ENCODE measurements around the gene KRT25. TPM values are rescaled to one million over a fixed set of nuclear protein-coding genes. Genes with fewer than 3 reads are reported as not detected.
A peak's percentile ranks its signal among the peaks of the same experiment; 100 is the strongest.

Gene KRT25
- total RNA-seq, 4 donors from 2014 or later = not detected

- Histone ChIP-seq H3K27ac (no peak overlapping the region), H3K27me3 (peaks cover 0 to 15% (median 0%) of the 10 kb centered on the region in 4 donors), H3K4me1 (peaks cover 0 to 14% (median 0%) of the 10 kb centered on the region in 3 donors), H3K4me3 (no peak overlapping the region), H3K36me3 (no peaks in the 10 kb centered on the region), H3K9me3 (no peaks in the 10 kb centered on the region)
- WGBS, 2 donors = 67 to 78% methylated on average over 2 of the region's 2 CpGs
- no peak for DNase-seq
- intact Hi-C loops (cut with DNase I) = no loop called here
- no peak for TF ChIP-seq POLR2A (IDR thresholded peaks at IDR 0.05)
- TF ChIP-seq, protein P1, sequence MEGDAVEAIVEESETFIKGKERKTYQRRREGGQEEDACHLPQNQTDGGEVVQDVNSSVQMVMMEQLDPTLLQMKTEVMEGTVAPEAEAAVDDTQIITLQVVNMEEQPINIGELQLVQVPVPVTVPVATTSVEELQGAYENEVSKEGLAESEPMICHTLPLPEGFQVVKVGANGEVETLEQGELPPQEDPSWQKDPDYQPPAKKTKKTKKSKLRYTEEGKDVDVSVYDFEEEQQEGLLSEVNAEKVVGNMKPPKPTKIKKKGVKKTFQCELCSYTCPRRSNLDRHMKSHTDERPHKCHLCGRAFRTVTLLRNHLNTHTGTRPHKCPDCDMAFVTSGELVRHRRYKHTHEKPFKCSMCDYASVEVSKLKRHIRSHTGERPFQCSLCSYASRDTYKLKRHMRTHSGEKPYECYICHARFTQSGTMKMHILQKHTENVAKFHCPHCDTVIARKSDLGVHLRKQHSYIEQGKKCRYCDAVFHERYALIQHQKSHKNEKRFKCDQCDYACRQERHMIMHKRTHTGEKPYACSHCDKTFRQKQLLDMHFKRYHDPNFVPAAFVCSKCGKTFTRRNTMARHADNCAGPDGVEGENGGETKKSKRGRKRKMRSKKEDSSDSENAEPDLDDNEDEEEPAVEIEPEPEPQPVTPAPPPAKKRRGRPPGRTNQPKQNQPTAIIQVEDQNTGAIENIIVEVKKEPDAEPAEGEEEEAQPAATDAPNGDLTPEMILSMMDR (IDR thresholded peaks at IDR 0.05) = peak in 5 of 6 experiments; percentile 17 to 53 (median 27)
Observed at GRCh38 chr17:40726919-40727318, 28.2 kb downstream of the KRT25 start.

DNA sequence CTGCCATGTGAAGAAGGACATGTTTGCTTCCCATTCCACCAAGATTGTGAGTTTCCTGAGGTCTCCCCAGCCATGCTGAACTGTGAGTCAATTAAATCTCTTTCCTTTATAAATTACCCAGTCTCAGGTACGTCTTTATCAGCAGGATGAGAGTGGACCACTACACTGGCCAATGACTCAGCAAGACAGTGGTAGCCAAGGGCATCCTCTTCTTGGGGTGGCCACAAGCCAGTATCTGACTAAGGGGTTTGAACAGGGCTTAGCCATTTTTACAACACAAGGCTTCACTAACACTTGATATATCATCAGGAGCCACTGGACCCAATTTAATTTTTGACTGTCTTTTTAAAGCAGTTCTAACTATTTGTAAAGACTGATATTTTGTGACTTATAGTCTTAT is 30.5 kb downstream of the KRT25 start:
- intact Hi-C loops (cut with DNase I) = no loop called here
- Histone ChIP-seq H3K4me1 (peaks cover 0 to 14% (median 0%) of the 10 kb centered on the region in 3 donors), H3K4me3 (no peak overlapping the region), H3K27ac (no peak overlapping the region), H3K9me3 (no peaks in the 10 kb centered on the region), H3K36me3 (no peaks in the 10 kb centered on the region), H3K27me3 (peaks cover 0 to 11% (median 0%) of the 10 kb centered on the region in 4 donors)
- WGBS, 2 donors = 63 to 64% methylated on average over 1 of the region's 1 CpG
- TF ChIP-seq POLR2A (IDR thresholded peaks at IDR 0.05) = no peak
- TF ChIP-seq, protein P1 (IDR thresholded peaks at IDR 0.05) = no peak
- no peak for DNase-seq

DNA sequence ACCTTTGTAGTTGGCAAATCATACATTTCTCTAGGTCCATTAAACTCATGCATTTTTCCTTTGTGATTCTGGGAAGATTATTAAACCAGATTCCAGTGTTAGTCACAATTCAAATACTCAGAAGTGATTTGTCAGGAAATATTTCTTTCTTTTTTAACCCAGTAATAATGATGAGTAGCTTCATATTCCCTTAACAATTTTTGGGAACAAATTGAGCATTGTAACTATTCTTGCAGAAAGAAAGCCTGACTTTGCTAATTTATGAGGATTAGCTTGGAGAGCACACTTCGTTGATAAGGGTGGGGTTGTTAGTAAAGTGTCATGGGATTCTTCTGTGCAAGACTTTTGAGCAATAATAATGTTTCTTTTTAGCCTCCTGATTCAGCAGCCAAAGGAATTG is 32.9 kb downstream of the KRT25 start:
- Histone ChIP-seq H3K4me1 (peaks cover 0 to 6% (median 0%) of the 10 kb centered on the region in 3 donors), H3K27me3 (peaks cover 0 to 11% (median 0%) of the 10 kb centered on the region in 4 donors), H3K9me3 (no peaks in the 10 kb centered on the region), H3K4me3 (no peak overlapping the region), H3K36me3 (no peaks in the 10 kb centered on the region), H3K27ac (no peak overlapping the region)
- no peak for DNase-seq
- TF ChIP-seq, protein P1 (IDR thresholded peaks at IDR 0.05) = no peak
- no peak for TF ChIP-seq POLR2A (IDR thresholded peaks at IDR 0.05)
- intact Hi-C loops (cut with DNase I) = no loop called here
- WGBS, 2 donors = 10 to 34% methylated on average over 1 of the region's 1 CpG

GRCh38 chr17:40720899-40721298 is 34.2 kb downstream of the KRT25 start:
- no peaks in the 10 kb centered on the region for H3K36me3 ChIP-seq
- no peak for DNase-seq
- no peak overlapping the region for H3K4me3 ChIP-seq
- peaks cover 0 to 14% (median 0%) of the 10 kb centered on the region in 4 donors for H3K27me3 ChIP-seq
- no peaks in the 10 kb centered on the region for H3K9me3 ChIP-seq
- TF ChIP-seq POLR2A (IDR thresholded peaks at IDR 0.05) = no peak
- TF ChIP-seq, protein P1 (IDR thresholded peaks at IDR 0.05) = no peak
- whole genome bisulfite sequencing, 2 donors = 64% methylated on average over 2 of the region's 2 CpGs
- intact Hi-C loops (cut with DNase I) = no loop called here
- H3K4me1 ChIP-seq = no peaks in the 10 kb centered on the region
- H3K27ac ChIP-seq = no peak overlapping the region

GRCh38 chr17:40718930-40719329 is 36.2 kb downstream of the KRT25 start:
- no peaks in the 10 kb centered on the region for H3K36me3 ChIP-seq
- no peaks in the 10 kb centered on the region for H3K4me1 ChIP-seq
- H3K27ac ChIP-seq = no peak overlapping the region
- no peak for DNase-seq
- peaks cover 0 to 17% (median 0%) of the 10 kb centered on the region in 4 donors for H3K27me3 ChIP-seq
- 24 to 32% methylated on average over 8 of the region's 8 CpGs for WGBS, 2 donors
- H3K4me3 ChIP-seq = no peak overlapping the region
- intact Hi-C loops (cut with DNase I) = no loop called here
- H3K9me3 ChIP-seq = no peaks in the 10 kb centered on the region
- no peak for TF ChIP-seq POLR2A (IDR thresholded peaks at IDR 0.05)
- TF ChIP-seq, protein P1 (IDR thresholded peaks at IDR 0.05) = no peak

Measured in esophagus squamous epithelium (tissue), 5 donors.